SK-N-MC (cell line): ENCODE results near the gene ADGB.

Experiments
- EZH2 ChIP-seq: fragments of 200-600 bp; sonication (generic); IDR thresholded peaks from one replicate; pipeline ENCODE4 v1.6.1; 2017; ENCODE audit warnings: antibody characterized with exemption
- FOXP2 ChIP-seq: optimal IDR thresholded peaks from 2 replicates; pipeline ENCODE3; 2011; ENCODE audit warnings: mild to moderate bottlenecking, moderate library complexity; ENCODE audit not compliant: insufficient read depth; ENCODE audit errors: extremely low read length, control extremely low read depth
- POLR2AphosphoS5 ChIP-seq: IDR thresholded peaks from 2 replicates; pipeline ENCODE4 v1.6.1; 2012; ENCODE audit warnings: mild to moderate bottlenecking, low read depth, low read length, borderline replicate concordance

DNA sequence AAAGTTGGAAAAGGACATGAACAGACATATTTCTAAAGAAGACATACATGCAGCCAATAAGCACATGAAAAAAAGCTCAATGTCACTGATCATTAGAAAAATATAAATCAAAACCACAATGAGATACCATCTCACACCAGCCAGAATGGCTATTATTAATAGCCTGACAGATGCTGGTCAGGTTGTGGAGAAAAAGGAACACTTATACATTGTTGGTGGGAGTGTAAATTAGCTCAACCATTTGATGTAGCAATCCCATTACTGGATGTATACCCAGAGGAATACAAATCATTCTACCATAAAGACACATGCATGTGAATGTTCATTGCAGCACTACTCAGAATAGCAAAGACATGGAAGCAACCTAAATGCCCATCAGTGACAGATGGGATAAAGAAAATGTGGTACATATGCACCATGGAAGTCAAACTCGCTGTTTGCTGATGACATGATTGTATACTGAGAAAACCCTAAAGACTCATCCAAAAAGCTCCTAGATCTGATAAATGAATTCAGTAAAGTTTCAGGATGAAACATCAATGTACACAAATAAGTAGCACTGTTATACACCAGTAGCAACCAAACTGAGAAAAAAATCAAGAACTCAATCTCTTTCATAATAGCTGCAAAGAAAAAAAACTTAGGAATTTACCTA lies 196.8 kb downstream of the ADGB start:
- TF ChIP-seq POLR2AphosphoS5: no peak
- no peak for TF ChIP-seq EZH2
- TF ChIP-seq FOXP2: no peak
